Endothelial cell of umbilical vein (primary cell): ENCODE measurements around the gene VDR. TPM values are rescaled to one million over a fixed set of nuclear protein-coding genes. Genes with fewer than 3 reads are reported as not detected.

Experiments
- BruUV-seq: library from RNA; stranded (reverse); fragments of 400-500 nt; replicated peaks from 2 replicates; lab custom pipeline; 2021; lab: Mats Ljungman, UMichigan
- CTCF ChIA-PET: fragments of 300-600, 350-600 bp; sonication (Branson Sonifier 250); formaldehyde crosslinking; loops from one replicate; lab custom pipeline; 2021; ENCODE audit warnings: antibody characterized with exemption, inconsistent platforms; lab: Charles Lee
- POLR2A ChIA-PET: fragments of 300-600, 350-600 bp; sonication (Branson Sonifier 250); formaldehyde crosslinking; loops from one replicate; lab custom pipeline; 2021; ENCODE audit warnings: antibody characterized with exemption, inconsistent platforms; lab: Charles Lee
- DNase-seq: peaks from one replicate; pipeline ENCODE4 v3.0.0-alpha.2; 2011; ENCODE audit warnings: low read depth, low spot score
- FAIRE-seq: peaks from 2 replicates; lab custom pipeline; 2011; peaks lifted over from hg19 to GRCh38; lab: Jason Lieb, UNC
- H2AFZ ChIP-seq: 2 replicates; pipeline ENCODE4 v1.6.0; 2012; ENCODE audit warnings: low read depth, low read length, control low read depth, inconsistent platforms
- H3K27ac ChIP-seq: 2 replicates; pipeline ENCODE4 v1.5.1; 2011; ENCODE audit warnings: low read depth, mild to moderate bottlenecking, control low read depth, low read length, moderate library complexity; ENCODE audit not compliant: insufficient read depth
- H3K27me3 ChIP-seq, 2 experiments: 2 replicates each; pipeline versions ENCODE4 v1.6.0 to v1.6.1; 2011; ENCODE audit warnings: low read length in 2 of 2, mixed read lengths in 1 of 2; ENCODE audit not compliant: control insufficient read depth in 2 of 2, insufficient read depth in 2 of 2
- H3K36me3 ChIP-seq, 2 experiments: 2 replicates in 1 of 2; 3 replicates in 1 of 2; pipeline ENCODE4 v1.5.1; 2011; ENCODE audit warnings: low read length in 2 of 2, mild to moderate bottlenecking in 1 of 2, moderate library complexity in 1 of 2; ENCODE audit not compliant: control insufficient read depth in 2 of 2, insufficient read depth in 2 of 2; ENCODE audit errors: extremely low read depth in 1 of 2
- H3K4me1 ChIP-seq: 3 replicates; pipeline ENCODE4 v1.5.1; 2011; ENCODE audit warnings: mild to moderate bottlenecking, low read length; ENCODE audit not compliant: control insufficient read depth, insufficient read depth; ENCODE audit errors: extremely low read depth
- H3K4me2 ChIP-seq: 2 replicates; pipeline ENCODE4 v1.6.1; 2011; ENCODE audit warnings: low read length, control low read depth, mixed read lengths; ENCODE audit not compliant: insufficient read depth
- H3K4me3 ChIP-seq, 3 experiments: fragments of 200-600 bp in 1 of 3; sonication (generic), shearing (Covaris generic) in 1 of 3; replicated peaks in 1 of 3; 2 replicates each; pipeline ENCODE4 v1.5.1; 2011 to 2016; ENCODE audit warnings: control low read depth in 3 of 3, low read length in 3 of 3, mild to moderate bottlenecking in 2 of 3, inconsistent platforms in 1 of 3, low read depth in 1 of 3, moderate library complexity in 1 of 3; ENCODE audit not compliant: insufficient read depth in 1 of 3
- H3K79me2 ChIP-seq: 2 replicates; pipeline ENCODE4 v1.6.0; 2012; ENCODE audit warnings: low read length, inconsistent platforms; ENCODE audit not compliant: control insufficient read depth, insufficient read depth
- H3K9ac ChIP-seq: replicated peaks from 2 replicates; pipeline ENCODE3; 2011; ENCODE audit warnings: low read length, control low read depth; ENCODE audit not compliant: insufficient read depth; ENCODE audit errors: extremely low read depth
- H3K9me1 ChIP-seq: replicated peaks from 3 replicates; pipeline ENCODE4 v1.6.0; 2011; ENCODE audit warnings: mild to moderate bottlenecking, low read length; ENCODE audit not compliant: control insufficient read depth, insufficient read depth; ENCODE audit errors: extremely low read depth
- H3K9me3 ChIP-seq: replicated peaks from 2 replicates; pipeline ENCODE4 v1.5.1; 2012; ENCODE audit warnings: low read length, inconsistent platforms; ENCODE audit not compliant: control insufficient read depth, insufficient read depth
- H4K20me1 ChIP-seq: replicated peaks from 2 replicates; pipeline ENCODE3; 2011; ENCODE audit warnings: mild to moderate bottlenecking, low read length; ENCODE audit not compliant: control insufficient read depth, insufficient read depth; ENCODE audit errors: extremely low read depth
- EZH2 ChIP-seq: IDR thresholded peaks from 2 replicates; pipeline ENCODE4 v1.6.1; 2012; ENCODE audit warnings: borderline replicate concordance, low read depth, mild to moderate bottlenecking, moderate library complexity, low read length, inconsistent platforms; ENCODE audit not compliant: severe bottlenecking
- FOS ChIP-seq: IDR thresholded peaks from 2 replicates; pipeline ENCODE4 v1.6.1; 2011; ENCODE audit warnings: mild to moderate bottlenecking, low read length, moderate library complexity, borderline replicate concordance; ENCODE audit not compliant: insufficient read depth
- GATA2 ChIP-seq: IDR thresholded peaks from 2 replicates; pipeline ENCODE4 v1.7.0; 2011; ENCODE audit warnings: low read depth, mild to moderate bottlenecking, moderate library complexity, mixed read lengths, low read length; ENCODE audit not compliant: insufficient read length, insufficient read depth
- JUN ChIP-seq: IDR thresholded peaks from 2 replicates; pipeline ENCODE4 v1.6.1; 2011; ENCODE audit warnings: borderline replicate concordance, low read depth; ENCODE audit not compliant: insufficient read length, insufficient read depth
- MYC ChIP-seq: IDR thresholded peaks from one replicate; pipeline ENCODE4 v1.6.1; 2011; ENCODE audit warnings: mild to moderate bottlenecking, low read depth, low read length
- POLR2AphosphoS5 ChIP-seq: IDR thresholded peaks from 2 replicates; pipeline ENCODE4 v1.6.1; 2012; ENCODE audit warnings: low read depth, mild to moderate bottlenecking, control low read depth, low read length, moderate library complexity; ENCODE audit not compliant: insufficient read depth
- dilution Hi-C: fragments of 300-500 bp; cut with MboI; formaldehyde crosslinking; loops from one replicate; pipeline ENCODE4 v1.15.0; 2019; ENCODE audit warnings: low sequenced_read_pairs; ENCODE audit not compliant: extremely low pct_ligation_motif_present
- intact Hi-C: fragments of 100-400 bp; cut with micrococcal nuclease; formaldehyde crosslinking; loops from one replicate; pipeline ENCODE4 v1.10.0; 2022
- polyA plus RNA-seq, 4 experiments: library from polyadenylated mRNA; depleted of rRNA in 3 of 4; stranded (reverse) in 3 of 4; unstranded in 1 of 4; fragments of >200 nt; gene quantifications; 2 replicates each; pipeline versions ENCODE4 v1.2.1 to v1.2.3, GENCODE V29; 2011 to 2012; ENCODE audit warnings: missing spikeins in 1 of 4
- total RNA-seq: library from RNA; stranded (reverse); gene quantifications from 2 replicates; pipeline ENCODE4 v1.2.3, GENCODE V29; 2021
- TF ChIP-seq, protein P1 (sequence below): IDR thresholded peaks from 2 replicates; pipeline ENCODE4 v1.6.1; 2011; ENCODE audit not compliant: insufficient read depth, insufficient read length
- TF ChIP-seq, protein P2 (sequence below), 2 donors: IDR thresholded peaks; 1 replicate in 1 of 2; 2 replicates in 1 of 2; pipeline ENCODE4 v1.5.1; 2011; ENCODE audit warnings: low read length in 2 of 2, mild to moderate bottlenecking in 2 of 2, moderate library complexity in 2 of 2, control low read depth in 1 of 2, inconsistent platforms in 1 of 2, low read depth in 1 of 2; ENCODE audit not compliant: insufficient read depth in 1 of 2; ENCODE audit errors: extremely low read depth in 1 of 2

The VDR gene
- total and polyA plus RNA-seq, 2 donors (not counting 3 experiments of a cell fraction or from before 2014, with no cell fraction given), result 0.73 to 0.91 TPM

DNA sequence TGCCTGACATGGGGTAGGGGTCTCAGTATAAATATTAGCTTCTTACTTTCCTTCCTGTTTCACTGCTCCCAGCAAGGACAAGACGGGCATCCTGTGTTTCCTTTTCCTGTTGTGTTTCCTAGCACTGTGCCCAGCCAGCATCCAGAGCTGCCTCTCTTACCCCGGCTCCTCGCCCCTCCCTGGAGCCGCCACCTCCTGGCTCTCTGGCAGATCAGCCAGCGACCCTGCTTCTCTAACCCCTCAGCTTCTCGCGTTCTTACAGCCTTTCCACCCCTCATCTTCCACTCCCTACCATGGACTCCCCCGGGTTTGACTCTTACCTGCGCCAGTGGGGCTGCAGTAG is 102.9 kb downstream of the VDR start:
- Histone ChIP-seq H3K36me3 (peaks cover 22 to 37% of the 10 kb centered on the region in 2 experiments), H3K4me2 (peak overlapping the region; percentile 8), H3K9me1 (no peaks in the 10 kb centered on the region), H2AFZ (no peak overlapping the region), H3K27me3 (no peaks in the 10 kb centered on the region), H3K79me2 (peaks cover 91% of the 10 kb centered on the region), H3K9ac (peak overlapping the region; percentile 10), H3K4me1 (peaks cover 60% of the 10 kb centered on the region), H3K4me3 (no peak overlapping the region), H4K20me1 (peaks cover 6% of the 10 kb centered on the region), H3K27ac (no peak overlapping the region), H3K9me3 (no peaks in the 10 kb centered on the region)
- dilution Hi-C loops, result no loop called here
- BruUV-seq, result no TSS peak
- ChIA-PET POLR2A (interaction anchor here (1.2 to 1.8 kb wide), 3 partner anchors 11 to 37 kb away, joined by 3 to 9 read pairs (median 4); no protein-coding TSS in a partner anchor), CTCF (interaction anchor here (0.7 to 15.8 kb wide), 19 partner anchors 9 to 816 kb away, joined by 3 to 427 read pairs (median 5); partner anchors contain the start of genes RAPGEF3 and SLC48A1)
- DNase-seq (peak; percentile 48), FAIRE-seq (no peak)
- intact Hi-C loops, result loop anchor here (1.0 kb wide), 3 partner anchors 7 to 35 kb away; no protein-coding TSS in a partner anchor
- TF ChIP-seq POLR2AphosphoS5 (peak; percentile 22), JUN (no peak), FOS (no peak)
- TF ChIP-seq, protein P1, sequence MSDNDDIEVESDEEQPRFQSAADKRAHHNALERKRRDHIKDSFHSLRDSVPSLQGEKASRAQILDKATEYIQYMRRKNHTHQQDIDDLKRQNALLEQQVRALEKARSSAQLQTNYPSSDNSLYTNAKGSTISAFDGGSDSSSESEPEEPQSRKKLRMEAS, result no peak

DNA sequence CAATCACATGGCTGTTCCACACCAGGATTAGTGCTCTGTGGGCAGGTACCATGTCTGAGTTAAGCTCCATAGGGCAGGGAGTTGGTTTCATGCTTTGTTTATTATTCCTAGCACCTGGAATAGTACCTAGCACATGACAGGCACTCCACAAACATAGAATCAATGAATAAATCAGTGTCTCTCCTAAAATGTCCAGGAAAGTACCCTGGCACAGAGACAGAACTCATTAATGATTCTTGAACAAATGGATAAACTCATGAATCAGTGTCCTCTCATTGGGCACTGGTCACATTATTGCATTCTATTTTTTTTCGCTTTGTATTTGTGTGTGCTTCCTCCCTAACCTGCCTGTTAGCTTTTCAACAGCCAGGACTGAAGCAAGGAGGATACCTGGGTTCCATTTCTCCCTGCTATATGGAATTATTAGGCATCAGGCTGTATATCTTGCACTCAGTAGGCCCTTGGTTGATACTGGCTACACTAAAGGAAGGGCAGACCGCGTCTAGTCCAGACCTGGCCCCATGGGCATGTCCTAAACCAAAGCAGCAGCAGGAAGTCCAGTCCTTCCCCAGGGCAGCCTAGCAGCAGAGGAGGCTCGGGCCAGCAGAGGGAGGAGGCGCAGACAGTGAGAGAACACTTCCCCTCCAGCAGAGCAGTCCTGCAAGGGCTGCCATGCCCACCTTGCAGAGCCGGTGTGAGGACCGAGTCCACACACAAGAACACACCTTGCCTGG is 103.5 kb downstream of the VDR start:
- FAIRE-seq (peak; percentile 40), DNase-seq (peak; percentile 54)
- Histone ChIP-seq H3K4me1 (peaks cover 60% of the 10 kb centered on the region), H3K9ac (no peak overlapping the region), H2AFZ (no peak overlapping the region), H3K79me2 (peaks cover 85% of the 10 kb centered on the region), H3K27ac (peak overlapping the region; percentile 22), H3K36me3 (peaks cover 26 to 41% of the 10 kb centered on the region in 2 experiments), H3K4me3 (no peak overlapping the region), H3K4me2 (no peak overlapping the region), H3K9me1 (no peaks in the 10 kb centered on the region), H3K27me3 (no peaks in the 10 kb centered on the region), H3K9me3 (no peaks in the 10 kb centered on the region), H4K20me1 (peaks cover 6% of the 10 kb centered on the region)
- TF ChIP-seq, protein P2, sequence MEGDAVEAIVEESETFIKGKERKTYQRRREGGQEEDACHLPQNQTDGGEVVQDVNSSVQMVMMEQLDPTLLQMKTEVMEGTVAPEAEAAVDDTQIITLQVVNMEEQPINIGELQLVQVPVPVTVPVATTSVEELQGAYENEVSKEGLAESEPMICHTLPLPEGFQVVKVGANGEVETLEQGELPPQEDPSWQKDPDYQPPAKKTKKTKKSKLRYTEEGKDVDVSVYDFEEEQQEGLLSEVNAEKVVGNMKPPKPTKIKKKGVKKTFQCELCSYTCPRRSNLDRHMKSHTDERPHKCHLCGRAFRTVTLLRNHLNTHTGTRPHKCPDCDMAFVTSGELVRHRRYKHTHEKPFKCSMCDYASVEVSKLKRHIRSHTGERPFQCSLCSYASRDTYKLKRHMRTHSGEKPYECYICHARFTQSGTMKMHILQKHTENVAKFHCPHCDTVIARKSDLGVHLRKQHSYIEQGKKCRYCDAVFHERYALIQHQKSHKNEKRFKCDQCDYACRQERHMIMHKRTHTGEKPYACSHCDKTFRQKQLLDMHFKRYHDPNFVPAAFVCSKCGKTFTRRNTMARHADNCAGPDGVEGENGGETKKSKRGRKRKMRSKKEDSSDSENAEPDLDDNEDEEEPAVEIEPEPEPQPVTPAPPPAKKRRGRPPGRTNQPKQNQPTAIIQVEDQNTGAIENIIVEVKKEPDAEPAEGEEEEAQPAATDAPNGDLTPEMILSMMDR (IDR thresholded peaks at IDR 0.05; ENCODE audit: extremely low read depth in 1 of 2, insufficient read depth in 1 of 2, low read depth in 1 of 2, low read length in 2 of 2), result peak; percentile 21 to 56
- TF ChIP-seq EZH2, result no peak
- TF ChIP-seq MYC, result no peak
- TF ChIP-seq, protein P1, result no peak
- no peak for TF ChIP-seq GATA2
- no peak for TF ChIP-seq FOS
- no peak for TF ChIP-seq POLR2AphosphoS5
- no TSS peak for BruUV-seq
- dilution Hi-C loops (no loop called here), intact Hi-C loops (loop anchor here (1.0 kb wide), 2 partner anchors 8 to 36 kb away; no protein-coding TSS in a partner anchor)
- POLR2A ChIA-PET, result interaction anchor here (1.2 to 1.8 kb wide), 3 partner anchors 12 to 37 kb away, joined by 3 to 9 read pairs (median 4); no protein-coding TSS in a partner anchor
- CTCF ChIA-PET, result interaction anchor here (0.9 to 15.8 kb wide), 15 partner anchors 9 to 148 kb away, joined by 3 to 427 read pairs (median 6); no protein-coding TSS in a partner anchor
